HG03159 (cell line): ENCODE results near the gene NUP210.

Experiments
- ATAC-seq: cut with Tn5 transposase; IDR thresholded peaks from one replicate; pipeline ENCODE4 v1.9.1; 2021; ENCODE audit warnings: mild to moderate bottlenecking, moderate library complexity; ENCODE audit not compliant: unreplicated experiment

The NUP210 gene

GRCh38 chr3:13407926-13408325 is 12.2 kb downstream of the NUP210 start:
- no peak for ATAC-seq

DNA sequence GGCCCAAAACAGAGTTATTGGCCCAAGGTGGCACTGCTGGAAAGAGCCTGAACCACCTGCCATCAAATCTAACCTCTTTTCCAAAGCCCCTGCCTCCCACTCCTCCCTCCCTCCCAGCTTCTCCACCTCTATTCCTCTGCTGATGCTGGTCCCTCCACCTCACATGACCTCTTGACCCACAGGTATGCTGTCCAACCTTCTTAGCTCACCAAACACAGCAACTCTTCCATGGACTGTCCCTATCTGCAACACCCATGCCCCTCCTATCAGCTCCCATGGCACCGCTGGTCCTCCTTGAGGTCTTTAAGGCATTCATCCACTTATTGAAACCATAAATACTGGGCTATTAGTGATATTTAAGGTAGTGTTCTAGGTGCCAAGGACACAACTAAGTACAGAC is 12.6 kb downstream of the NUP210 start:
- ATAC-seq: no peak

DNA sequence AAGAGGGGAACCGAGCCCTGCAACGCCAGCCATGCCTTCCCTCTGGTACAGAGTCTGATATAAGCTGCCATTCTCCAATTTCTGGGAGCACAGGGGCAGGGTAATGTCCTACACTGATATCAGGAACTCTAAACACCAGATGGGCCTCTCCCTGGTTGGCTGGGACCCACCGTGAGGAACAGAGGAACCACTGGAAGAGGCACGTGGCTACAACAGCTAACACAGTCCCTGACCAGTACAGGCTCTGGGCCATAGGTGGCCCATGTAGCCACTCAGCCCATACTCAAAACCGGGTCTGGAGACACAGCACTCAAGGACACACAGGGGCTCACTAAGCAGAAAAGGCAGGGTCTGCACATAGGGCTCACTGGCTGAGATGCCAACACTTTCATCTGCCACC is 13.9 kb downstream of the NUP210 start:
- ATAC-seq: no peak

DNA sequence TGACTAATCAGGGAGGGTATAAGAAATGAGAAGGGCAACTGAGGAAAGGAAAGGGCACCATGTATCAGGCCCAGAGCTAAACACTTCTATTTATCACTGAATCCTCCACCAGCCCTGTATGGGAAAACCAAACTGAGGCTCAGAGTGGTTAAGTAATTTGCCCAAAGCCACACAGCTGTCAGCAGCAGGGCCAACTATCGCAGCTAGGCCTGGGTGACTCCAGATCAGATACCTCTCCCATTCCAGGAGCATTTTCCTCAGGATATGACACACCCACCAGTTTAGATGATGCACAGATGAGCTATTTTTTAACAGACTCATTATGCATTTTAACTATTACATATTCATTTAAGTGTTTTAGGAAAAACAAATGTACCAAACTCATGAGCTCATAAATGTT is 14.5 kb downstream of the NUP210 start:
- ATAC-seq: no peak

GRCh38 chr3:13404626-13405452 is 15.3 kb downstream of the NUP210 start:
- ATAC-seq: no peak

DNA sequence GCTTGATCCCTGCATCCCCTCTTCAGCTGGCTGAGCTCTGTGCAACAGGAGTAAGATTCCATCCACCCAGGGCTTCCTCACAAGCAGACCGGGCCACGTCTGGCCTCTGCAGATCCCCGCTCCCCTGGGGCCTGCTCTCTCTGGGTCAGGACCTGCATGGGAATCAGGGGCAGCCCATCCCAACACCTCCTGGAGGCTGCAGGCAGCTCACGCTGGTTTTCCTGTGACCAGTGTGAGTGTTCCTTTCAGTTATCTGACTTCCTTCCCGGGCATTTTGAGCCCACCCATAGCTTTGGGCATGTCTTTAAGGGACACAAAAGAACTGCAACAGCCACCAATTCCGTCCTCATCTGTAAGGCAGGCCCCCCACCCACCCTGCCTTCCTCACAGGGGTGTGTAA is 16.3 kb downstream of the NUP210 start:
- ATAC-seq: no peak

- ATAC-seq: no peak
Measured at GRCh38 chr3:13403213-13403819, 16.8 kb downstream of the NUP210 start.

GRCh38 chr3:13401149-13401548 is 19.0 kb downstream of the NUP210 start:
- no peak for ATAC-seq

DNA sequence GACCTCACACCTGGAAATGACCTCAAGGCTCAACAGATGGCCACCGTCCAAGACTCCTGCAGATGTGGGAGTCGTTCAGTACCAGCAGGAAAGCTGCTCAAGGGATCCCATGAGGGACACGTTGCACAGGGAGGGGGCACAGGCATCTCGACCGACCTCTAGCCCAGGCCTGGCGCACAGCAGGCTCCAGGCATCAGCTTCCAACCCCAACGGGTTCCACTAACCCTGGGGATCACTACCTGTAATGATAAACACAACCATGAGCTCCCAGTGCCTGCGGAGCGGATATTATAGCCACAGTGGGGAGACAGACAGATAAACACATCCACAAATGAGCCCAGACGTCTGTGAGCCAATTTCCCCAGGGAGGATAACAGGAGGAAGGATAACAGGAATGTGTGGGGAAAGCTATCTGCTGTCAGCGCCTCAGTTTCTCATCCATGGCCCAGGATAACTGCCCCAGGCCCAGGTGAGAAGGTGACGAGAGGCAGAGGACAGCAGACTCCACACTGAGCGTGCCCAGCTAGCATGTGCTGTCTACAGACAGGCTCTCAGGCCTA is 19.9 kb downstream of the NUP210 start:
- no peak for ATAC-seq

DNA sequence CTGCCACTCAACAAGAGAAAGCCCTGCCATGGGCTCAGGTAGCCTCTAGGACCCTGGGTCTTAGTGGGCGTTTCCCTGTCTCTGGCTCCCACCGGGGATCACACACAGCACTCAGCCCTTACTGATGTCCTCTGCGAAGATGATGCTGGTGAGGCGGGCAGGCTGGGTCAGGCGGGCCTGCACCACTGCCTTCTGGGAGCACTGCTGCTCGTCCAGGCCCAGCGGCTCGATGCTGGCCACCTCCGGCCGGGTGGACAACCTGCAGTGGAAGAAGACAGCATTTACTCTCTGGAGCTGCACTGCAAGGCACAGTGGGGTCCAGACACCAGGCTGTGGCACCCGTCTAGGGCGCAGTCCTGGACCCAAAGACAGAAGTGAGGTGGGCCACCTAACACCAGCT is 20.5 kb downstream of the NUP210 start:
- no peak for ATAC-seq

DNA sequence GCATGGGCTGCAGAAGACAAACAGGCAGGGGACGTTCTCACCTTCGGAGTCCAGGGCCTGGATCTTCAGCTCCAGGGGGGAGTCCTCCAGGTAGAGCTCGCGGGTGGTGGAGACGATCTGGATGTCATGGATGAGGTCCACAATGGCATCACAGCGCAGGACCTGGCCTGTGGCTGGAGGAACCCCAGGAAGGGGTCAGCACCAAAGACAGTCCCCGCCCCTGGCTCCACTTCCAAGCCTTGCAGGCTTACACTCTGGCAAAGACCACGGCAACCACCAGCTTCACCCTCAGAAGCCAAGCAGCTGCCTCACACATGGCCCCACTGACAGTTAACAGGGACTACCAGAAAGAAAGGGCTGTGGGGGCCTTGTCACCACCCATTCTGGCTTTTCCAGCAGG is 22.8 kb downstream of the NUP210 start:
- no peak for ATAC-seq

DNA sequence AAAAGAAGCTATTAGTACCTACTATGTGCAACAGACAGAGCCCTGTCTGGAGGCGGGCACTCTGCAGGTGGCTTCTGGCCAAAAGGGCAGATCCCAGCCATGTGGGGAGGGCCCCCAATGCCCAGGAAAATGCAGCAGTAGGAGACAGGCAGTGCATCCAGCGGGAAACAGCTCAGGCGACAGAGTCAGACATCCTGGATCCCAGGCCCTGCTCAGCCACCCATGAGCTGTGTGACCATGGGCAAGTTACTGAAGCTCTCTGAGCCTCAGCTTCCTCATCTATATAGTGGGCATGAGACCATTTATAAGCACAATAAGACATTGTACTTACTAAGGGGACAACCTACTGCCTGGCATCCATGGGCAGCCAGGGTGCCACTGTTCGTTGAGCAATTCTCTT is 25.8 kb downstream of the NUP210 start:
- no peak for ATAC-seq

DNA sequence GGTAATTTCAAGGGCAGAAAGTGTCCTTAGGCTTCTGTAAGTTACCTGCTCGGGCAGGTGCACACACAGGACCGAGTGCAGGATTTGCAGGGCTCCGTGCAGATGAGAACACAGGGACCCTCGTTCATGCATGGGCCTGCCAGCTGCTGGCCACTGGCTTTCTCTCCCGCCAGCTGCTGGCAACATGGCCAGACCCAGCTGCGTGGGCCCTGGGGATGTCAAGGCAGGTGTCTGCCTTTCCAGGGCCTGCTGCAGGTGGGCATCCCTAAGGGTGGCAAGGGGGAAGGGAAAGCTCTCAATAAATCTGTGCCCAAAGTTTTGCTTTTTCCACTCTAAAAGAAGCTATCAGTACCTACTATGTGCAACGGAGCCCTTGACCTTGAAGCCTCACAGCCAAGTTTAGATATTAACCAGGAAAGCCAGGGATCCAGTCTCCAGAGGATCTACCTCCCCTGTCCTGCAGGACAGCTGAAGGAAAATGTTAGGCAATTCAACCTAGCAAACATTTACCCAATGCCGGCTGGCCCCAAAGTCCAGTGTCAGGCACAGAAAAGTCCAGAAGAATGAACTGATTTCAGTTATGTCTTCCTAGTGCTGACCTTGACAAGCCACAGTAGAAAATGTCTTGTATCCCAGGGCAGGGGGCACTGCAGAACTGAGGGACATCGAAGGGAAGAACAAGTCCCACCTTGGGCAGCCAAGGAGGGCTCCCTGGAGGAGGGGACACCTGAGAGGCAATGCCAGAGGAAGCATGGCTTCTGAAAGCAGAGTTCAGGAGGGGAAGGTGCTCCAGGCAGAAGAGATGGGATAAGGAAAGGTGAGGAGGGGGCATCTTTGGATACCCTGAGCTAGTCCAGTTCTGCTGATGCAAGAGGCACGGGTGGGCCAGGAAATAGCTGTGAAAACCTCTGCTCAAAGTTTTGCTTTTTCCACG is 26.4 kb downstream of the NUP210 start:
- ATAC-seq: no peak

GRCh38 chr3:13391308-13391707 is 28.8 kb downstream of the NUP210 start:
- no peak for ATAC-seq

DNA sequence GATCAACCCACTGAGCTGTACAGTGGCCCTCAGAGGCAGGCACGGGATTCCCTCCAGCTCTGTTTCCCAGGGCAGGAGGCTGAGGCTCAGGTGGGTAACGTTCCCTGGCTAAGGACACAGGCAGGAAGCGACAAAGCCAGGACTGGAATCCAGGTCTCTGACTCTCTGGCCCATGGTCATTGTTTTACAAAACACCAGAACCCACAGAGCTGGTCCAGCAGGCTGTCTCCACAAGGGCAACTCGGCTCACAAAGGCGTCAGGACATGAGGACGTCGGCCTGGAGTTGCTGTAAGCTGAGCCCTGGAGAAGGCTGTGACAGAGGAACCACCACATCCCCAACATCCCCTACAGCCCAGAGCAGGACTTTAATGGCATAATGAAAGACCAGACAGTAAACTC is 30.7 kb downstream of the NUP210 start:
- ATAC-seq: no peak

GRCh38 chr3:13388816-13389215 is 31.3 kb downstream of the NUP210 start:
- ATAC-seq: no peak

DNA sequence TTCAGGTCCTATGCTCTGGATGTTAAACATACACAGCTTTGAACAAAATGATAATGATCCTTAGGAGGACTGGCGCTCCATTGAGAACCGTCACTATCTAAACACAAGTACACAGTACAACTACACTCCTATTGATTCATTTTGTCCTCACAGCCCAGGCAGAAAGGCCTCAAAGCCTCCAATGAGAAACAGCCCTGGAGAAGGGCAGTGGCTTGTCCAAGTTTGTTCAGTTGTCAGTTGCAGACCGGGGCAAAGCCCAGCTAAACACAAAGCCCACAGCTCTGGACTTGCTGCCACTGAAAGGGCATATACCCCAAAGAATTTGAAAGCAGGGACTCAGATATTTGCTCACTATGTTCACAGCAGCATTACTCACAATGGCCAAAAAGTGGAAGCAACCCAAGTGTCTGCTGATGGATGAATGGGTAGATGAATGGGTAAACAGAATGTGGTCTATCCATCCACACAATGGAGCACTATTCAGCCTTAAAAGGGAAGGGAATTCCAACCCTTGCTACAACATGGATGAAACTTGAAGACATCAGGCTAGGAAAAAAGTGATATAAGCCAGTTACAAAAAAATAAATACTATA is 34.7 kb downstream of the NUP210 start:
- ATAC-seq: no peak

- no peak for ATAC-seq
Measured at GRCh38 chr3:13380971-13381370, 39.2 kb downstream of the NUP210 start.

- no peak for ATAC-seq
Measured at GRCh38 chr3:13379201-13379830, 40.8 kb downstream of the NUP210 start.

- ATAC-seq: no peak
Measured at GRCh38 chr3:13378155-13378554, 42.0 kb downstream of the NUP210 start.
